T-helper 2 cell (primary cell): Measurements from ENCODE around the gene EP300.
A peak's percentile ranks its signal among the peaks of the same experiment; 100 is the strongest.
"Not testable (repeated sequence)": the region's sequence is repeated elsewhere in the genome, so short reads cannot be mapped to it uniquely, and the experiment has no call there.

ENCODE experiments used
- DNase-seq, 5 experiments: peaks; one replicate each; pipeline versions ENCODE4 v3.0.0 to v3.0.0-alpha.2; 2012 to 2022

EP300 gene

GRCh38 chr22:41157083-41157482, 64.7 kb downstream of the EP300 start:
- no peak for DNase-seq

GRCh38 chr22:41169157-41169556, 76.8 kb downstream of the EP300 start:
- DNase-seq = no peak

- no peak for DNase-seq
These were observed 79.6 kb downstream of the EP300 start for GRCh38 chr22:41171996-41172395.

DNA sequence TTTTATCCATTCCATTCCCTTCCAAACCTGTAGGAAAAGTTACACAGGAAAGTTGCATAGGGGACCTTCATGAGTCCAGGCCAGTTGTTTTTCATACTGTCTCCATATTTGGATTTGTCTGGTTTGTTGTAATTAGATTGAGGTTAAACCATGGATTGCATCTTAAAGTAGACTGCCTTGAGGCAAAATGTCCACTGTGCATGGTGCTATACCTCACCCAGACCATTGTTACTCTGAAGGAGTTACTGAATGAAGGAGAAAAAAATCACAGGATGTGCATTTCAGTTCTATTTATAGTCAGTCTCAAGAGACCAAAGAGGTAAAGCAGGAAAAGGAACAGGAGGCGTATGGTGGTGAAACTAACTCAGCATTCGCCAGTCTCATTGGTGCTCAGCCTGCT, 83.2 kb downstream of the EP300 start:
- DNase-seq = no peak

DNA sequence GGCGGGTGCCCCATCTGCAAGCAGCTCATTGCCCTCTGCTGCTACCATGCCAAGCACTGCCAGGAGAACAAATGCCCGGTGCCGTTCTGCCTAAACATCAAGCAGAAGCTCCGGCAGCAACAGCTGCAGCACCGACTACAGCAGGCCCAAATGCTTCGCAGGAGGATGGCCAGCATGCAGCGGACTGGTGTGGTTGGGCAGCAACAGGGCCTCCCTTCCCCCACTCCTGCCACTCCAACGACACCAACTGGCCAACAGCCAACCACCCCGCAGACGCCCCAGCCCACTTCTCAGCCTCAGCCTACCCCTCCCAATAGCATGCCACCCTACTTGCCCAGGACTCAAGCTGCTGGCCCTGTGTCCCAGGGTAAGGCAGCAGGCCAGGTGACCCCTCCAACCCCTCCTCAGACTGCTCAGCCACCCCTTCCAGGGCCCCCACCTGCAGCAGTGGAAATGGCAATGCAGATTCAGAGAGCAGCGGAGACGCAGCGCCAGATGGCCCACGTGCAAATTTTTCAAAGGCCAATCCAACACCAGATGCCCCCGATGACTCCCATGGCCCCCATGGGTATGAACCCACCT, 84.7 kb downstream of the EP300 start:
- no peak for DNase-seq

GRCh38 chr22:41177622-41178424, 85.4 kb downstream of the EP300 start:
- DNase-seq = no peak

DNA sequence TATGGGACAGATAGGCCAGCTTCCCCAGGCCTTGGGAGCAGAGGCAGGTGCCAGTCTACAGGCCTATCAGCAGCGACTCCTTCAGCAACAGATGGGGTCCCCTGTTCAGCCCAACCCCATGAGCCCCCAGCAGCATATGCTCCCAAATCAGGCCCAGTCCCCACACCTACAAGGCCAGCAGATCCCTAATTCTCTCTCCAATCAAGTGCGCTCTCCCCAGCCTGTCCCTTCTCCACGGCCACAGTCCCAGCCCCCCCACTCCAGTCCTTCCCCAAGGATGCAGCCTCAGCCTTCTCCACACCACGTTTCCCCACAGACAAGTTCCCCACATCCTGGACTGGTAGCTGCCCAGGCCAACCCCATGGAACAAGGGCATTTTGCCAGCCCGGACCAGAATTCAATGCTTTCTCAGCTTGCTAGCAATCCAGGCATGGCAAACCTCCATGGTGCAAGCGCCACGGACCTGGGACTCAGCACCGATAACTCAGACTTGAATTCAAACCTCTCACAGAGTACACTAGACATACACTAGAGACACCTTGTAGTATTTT, 86.1 kb downstream of the EP300 start:
- DNase-seq = no peak

DNA sequence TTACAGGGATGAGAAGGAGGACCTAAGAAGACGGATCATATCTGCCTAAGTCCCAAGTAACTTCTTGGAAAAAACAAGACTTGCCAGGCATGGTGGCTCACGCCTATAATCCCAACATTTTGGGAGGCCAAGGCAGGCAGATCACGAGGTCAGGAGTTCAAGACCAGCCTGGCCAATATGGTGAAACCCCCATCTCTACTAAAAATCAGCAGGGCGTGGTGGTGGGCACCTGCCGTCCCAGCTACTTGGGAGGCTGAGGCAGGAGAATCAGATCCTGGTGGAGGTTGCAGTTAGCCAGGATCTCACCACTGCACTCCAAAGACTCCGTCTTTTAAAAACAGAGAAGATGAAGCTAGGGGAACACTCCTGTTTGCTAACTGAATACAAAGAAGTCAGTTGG, 88.0 kb downstream of the EP300 start:
- not testable (repeated sequence) for DNase-seq

DNA sequence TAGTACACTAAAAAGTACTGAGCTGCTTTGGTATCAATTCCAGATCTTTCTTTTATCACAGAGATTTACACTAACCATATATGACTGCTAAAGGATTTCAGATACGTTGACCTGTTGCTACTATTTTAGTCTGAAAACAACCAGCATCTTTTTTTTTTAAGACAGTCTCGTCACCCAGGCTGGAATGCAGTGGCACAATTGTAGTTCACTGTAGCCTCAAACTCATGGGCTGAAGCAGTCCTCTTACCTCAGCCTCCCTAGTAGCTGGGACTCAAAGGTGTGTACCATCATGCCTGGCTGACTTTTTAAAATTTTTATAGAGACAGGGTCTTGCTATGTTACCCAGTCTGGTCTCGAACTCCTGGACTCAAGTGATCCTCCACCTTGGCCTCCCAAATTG, 88.5 kb downstream of the EP300 start:
- DNase-seq = no peak

GRCh38 chr22:41181349-41182241, 89.2 kb downstream of the EP300 start:
- no peak for DNase-seq

DNA sequence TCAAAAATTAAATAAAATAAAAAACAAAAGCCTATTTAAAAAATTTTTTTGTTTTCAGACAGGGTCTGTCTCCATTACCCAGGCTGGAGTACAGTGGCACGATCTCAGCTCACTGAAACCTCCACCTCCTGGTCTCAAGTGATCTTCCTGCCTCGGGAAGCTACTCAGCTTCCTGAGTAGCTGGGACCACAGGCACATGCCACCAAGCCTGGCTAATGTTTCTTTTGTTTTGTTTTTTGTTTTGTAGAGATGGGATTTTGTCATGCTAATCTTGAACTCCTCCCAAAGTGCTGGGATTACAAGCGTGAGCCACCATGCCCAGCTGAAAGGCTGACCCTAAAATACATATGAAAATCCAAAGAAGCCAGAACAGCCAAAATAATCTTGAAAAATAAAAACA, 92.3 kb downstream of the EP300 start:
- no peak for DNase-seq

DNA sequence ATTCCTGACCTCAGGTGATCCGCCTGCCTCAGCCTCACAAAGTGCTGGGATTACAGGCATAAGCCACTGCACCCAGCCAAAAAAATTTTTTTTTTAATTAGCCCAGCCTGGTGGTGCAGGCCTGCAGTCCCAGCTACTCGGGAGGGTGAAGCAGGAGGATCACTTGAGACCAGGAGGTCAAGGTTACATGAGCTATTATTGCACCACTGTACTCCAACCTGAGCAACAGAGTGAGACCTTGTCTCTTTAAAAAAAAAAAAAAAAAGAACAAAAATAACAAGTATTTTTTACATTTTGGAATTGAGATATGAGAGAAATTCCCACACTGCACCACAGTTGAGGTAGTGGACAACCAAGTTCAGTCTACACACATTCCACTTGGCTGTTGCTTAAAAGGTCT, 99.1 kb downstream of the EP300 start:
- no peak for DNase-seq

GRCh38 chr22:41193829-41194228, 101.4 kb downstream of the EP300 start:
- no peak for DNase-seq

- DNase-seq = peak; percentile 66 to 80 (median 78)
These were observed 104.9 kb downstream of the EP300 start for GRCh38 chr22:41197038-41197972.

- peak in 4 of 5 experiments; percentile 12 to 63 (median 44) for DNase-seq
These were observed 105.7 kb downstream of the EP300 start for GRCh38 chr22:41198027-41198580.

DNA sequence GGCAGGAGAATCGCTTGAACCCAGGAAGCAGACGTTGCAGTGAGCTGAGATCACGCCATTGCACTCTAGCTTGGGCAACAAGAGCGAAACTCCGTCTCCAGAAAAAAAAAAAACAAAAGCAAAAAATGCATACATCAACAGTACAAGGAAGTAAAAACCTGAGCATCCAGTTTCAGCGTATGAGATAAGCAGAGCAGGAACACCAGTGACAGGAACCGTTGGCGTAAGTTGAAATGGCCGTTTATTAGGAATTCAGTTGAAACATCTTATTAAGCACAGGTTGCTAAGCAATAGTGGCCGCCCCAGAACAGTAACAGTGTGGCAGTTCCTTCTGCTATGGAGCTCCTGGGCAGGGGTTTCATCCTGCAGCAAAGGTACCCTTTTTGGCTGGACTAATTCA, 108.7 kb downstream of the EP300 start:
- no peak for DNase-seq

DNA sequence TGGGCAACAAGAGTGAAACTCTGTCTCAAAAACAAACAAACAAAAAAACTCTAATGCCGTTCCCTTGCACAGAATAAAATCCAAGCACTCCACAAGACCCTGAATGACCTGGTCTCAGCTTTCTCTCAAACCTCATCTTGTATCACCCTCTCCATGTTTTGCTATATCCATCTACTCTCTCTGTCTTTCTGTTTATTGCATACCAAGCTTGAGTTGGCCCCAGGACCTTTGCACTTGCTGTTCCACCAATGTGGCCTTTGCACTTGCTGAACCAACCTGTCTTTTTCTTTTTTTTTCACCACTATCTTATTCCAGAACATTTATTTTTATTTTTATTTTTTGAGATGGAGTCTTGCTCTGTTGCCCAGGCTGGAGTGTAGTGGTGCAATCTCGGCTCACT, 110.7 kb downstream of the EP300 start:
- DNase-seq = no peak

DNA sequence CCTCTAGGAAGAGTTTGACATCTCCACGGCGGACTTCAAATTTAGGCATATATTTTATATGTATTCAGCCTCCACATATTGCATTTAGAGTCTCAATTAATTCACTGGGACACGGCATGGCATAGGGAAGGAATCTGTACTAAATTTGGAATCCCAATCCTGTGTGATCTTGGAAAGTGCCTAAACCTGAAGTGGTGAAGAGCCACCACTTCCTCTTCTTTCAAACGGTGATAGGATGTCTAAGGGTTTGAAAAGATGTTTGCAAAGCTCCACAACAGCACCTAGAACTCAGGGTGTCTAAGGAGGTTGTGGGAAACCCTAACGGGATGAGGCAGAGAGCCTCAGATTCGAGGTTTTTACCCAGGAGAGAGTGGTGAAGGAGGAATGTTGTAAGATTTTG, 111.7 kb downstream of the EP300 start:
- DNase-seq = no peak

DNA sequence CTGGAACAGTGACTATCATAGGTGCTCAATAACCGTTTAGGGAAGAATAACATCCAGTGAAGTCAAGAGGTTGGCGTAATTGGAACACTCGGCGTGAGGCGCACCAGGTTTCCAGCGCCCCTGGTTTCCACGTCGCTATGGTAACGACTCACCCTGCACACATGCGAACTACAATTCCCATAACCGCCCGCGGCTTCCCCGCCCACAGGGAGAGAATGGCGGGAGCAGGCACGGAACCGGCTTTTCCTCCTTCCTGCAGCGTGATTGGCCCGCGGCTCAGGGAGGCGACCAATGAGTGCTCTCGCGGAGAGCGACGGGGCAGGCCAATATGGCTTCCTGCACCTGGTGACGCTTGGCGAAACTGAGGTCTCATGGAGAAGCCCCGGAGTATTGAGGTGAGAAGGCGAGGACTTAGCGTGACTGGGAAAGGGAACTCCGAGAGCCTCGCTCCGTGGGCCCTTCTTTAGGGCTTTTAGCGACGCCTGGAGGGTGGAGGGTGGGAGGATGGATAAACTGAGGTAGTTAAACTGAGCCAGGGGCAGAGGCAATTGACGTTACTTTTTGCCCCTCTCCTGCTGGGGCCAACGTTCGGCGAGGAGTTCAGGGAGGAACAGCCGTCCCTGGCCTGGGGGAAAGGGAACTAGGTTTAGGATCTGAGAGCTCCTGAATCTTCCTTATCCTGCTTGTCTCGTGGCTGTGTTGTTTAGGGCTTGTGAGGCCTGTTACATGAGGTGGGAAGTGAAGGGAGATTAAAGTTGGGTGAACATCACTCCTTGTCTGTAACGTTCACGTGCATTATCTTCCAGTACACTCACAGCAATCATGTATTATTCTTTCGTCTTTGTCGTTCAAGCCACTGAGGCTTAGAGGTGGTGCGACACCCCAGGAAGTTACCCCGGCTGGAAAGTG, 112.9 kb downstream of the EP300 start, which contains the start of gene L3MBTL2:
Gene L3MBTL2, plus strand, starts transcription at position 321 of the 909 bp plus-strand sequence. Its CDS starts 51 bp downstream, at position 372.
- peak; percentile 95 to 99 (median 98) for DNase-seq

GRCh38 chr22:41206719-41207118, 114.3 kb downstream of the EP300 start:
- no peak for DNase-seq
